Activated naive CD4-positive, alpha-beta T cell treated with anti-CD3 and anti-CD28 coated beads, Interleukin-2, amount 50 U/mL, for 72 hours (primary cell): Measurements from ENCODE around the gene BBS9. TPM values are rescaled to one million over a fixed set of nuclear protein-coding genes. Genes with fewer than 3 reads are reported as not detected.

Experiments
- ATAC-seq, 2 donors: fragments of 150-1000 bp; cut with Tn5 transposase; 2 replicates each; pipeline ENCODE4 v1.10.0; 2021; ENCODE audit warnings: mild to moderate bottlenecking in 2 of 2, moderate library complexity in 2 of 2
- DNase-seq, 2 donors: peaks; one replicate each; pipeline ENCODE4 v3.0.0; 2021 to 2022; ENCODE audit warnings: low spot score in 2 of 2
- H3K27ac Mint-ChIP-seq, 2 donors: one replicate each; pipeline ENCODE4 v1.8.0; 2022; ENCODE audit warnings: mild to moderate bottlenecking in 2 of 2, mixed read lengths in 2 of 2
- H3K36me3 Mint-ChIP-seq, 2 donors: one replicate each; pipeline ENCODE4 v1.8.0; 2022; ENCODE audit warnings: mixed read lengths in 2 of 2
- H3K9me3 Mint-ChIP-seq, 2 donors: one replicate each; pipeline ENCODE4 v1.8.0; 2022; ENCODE audit warnings: mixed read lengths in 2 of 2
- total RNA-seq, 2 donors: library from RNA; stranded (reverse); gene quantifications; one replicate each; pipeline ENCODE4 v1.2.3, GENCODE V29; 2022

Gene BBS9
- total RNA-seq, 2 donors from 2014 or later = 9.6 to 14.4 TPM

GRCh38 chr7:33537104-33537477, 407.7 kb downstream of the BBS9 start:
- DNase-seq (no peak), ATAC-seq (no peak)
- peaks cover 21 to 66% of the 10 kb centered on the region in 2 donors for H3K36me3 Mint-ChIP-seq
- H3K27ac Mint-ChIP-seq = no peak overlapping the region
- peaks cover 10 to 21% of the 10 kb centered on the region in 2 donors for H3K9me3 Mint-ChIP-seq

- H3K36me3 Mint-ChIP-seq = peaks cover 21 to 55% of the 10 kb centered on the region in 2 donors
- no peak for DNase-seq
- H3K27ac Mint-ChIP-seq = no peak overlapping the region
- H3K9me3 Mint-ChIP-seq = peaks cover 13 to 25% of the 10 kb centered on the region in 2 donors
- no peak for ATAC-seq
Measured at GRCh38 chr7:33539198-33539597, 409.8 kb downstream of the BBS9 start.

GRCh38 chr7:33539659-33540400, 410.5 kb downstream of the BBS9 start:
- H3K27ac Mint-ChIP-seq = no peak overlapping the region
- peaks cover 21 to 53% of the 10 kb centered on the region in 2 donors for H3K36me3 Mint-ChIP-seq
- DNase-seq (no peak), ATAC-seq (no peak)
- H3K9me3 Mint-ChIP-seq = peaks cover 15 to 27% of the 10 kb centered on the region in 2 donors

GRCh38 chr7:33547880-33548279, 418.5 kb downstream of the BBS9 start:
- ATAC-seq = no peak
- DNase-seq = no peak
- Mint-ChIP-seq H3K27ac (no peak overlapping the region), H3K36me3 (peaks cover 0 to 19% of the 10 kb centered on the region in 2 donors), H3K9me3 (peaks cover 6 to 14% of the 10 kb centered on the region in 2 donors)

- Mint-ChIP-seq H3K27ac (no peak overlapping the region), H3K36me3 (peaks cover 0 to 11% of the 10 kb centered on the region in 2 donors), H3K9me3 (peaks cover 0 to 9% of the 10 kb centered on the region in 2 donors)
- DNase-seq = no peak
- ATAC-seq = no peak
Measured at GRCh38 chr7:33550363-33550762, 421.0 kb downstream of the BBS9 start.

- no peak overlapping the region for H3K27ac Mint-ChIP-seq
- ATAC-seq (no peak), DNase-seq (no peak)
- peaks cover 0 to 9% of the 10 kb centered on the region in 2 donors for H3K9me3 Mint-ChIP-seq
- peaks cover 0 to 11% of the 10 kb centered on the region in 2 donors for H3K36me3 Mint-ChIP-seq
Measured at GRCh38 chr7:33550979-33551378, 421.6 kb downstream of the BBS9 start.

GRCh38 chr7:33554046-33554445, 424.7 kb downstream of the BBS9 start:
- Mint-ChIP-seq H3K36me3 (no peaks in the 10 kb centered on the region), H3K27ac (no peak overlapping the region)
- no peak for DNase-seq

GRCh38 chr7:33554576-33554975, 425.2 kb downstream of the BBS9 start:
- no peak for ATAC-seq
- Mint-ChIP-seq H3K9me3 (no peaks in the 10 kb centered on the region), H3K27ac (no peak overlapping the region), H3K36me3 (no peaks in the 10 kb centered on the region)
- no peak for DNase-seq

More at GRCh38 chr7:33554046-33554445, 424.7 kb downstream of the BBS9 start:
- no peak for ATAC-seq
- no peaks in the 10 kb centered on the region for H3K9me3 Mint-ChIP-seq

- Mint-ChIP-seq H3K27ac (no peak overlapping the region), H3K9me3 (no peaks in the 10 kb centered on the region), H3K36me3 (no peaks in the 10 kb centered on the region)
- ATAC-seq = no peak
- DNase-seq = no peak
Measured at GRCh38 chr7:33556472-33556871, 427.1 kb downstream of the BBS9 start.

- Mint-ChIP-seq H3K36me3 (no peaks in the 10 kb centered on the region), H3K9me3 (no peaks in the 10 kb centered on the region), H3K27ac (no peak overlapping the region)
- ATAC-seq = no peak
- DNase-seq = no peak
Measured at GRCh38 chr7:33558549-33559323, 429.4 kb downstream of the BBS9 start.

- H3K27ac Mint-ChIP-seq = no peak overlapping the region
- H3K36me3 Mint-ChIP-seq = no peaks in the 10 kb centered on the region
- ATAC-seq (no peak), DNase-seq (no peak)
- no peaks in the 10 kb centered on the region for H3K9me3 Mint-ChIP-seq
Measured at GRCh38 chr7:33559324-33559710, 430.0 kb downstream of the BBS9 start.

GRCh38 chr7:33562996-33563395, 433.6 kb downstream of the BBS9 start:
- Mint-ChIP-seq H3K9me3 (no peaks in the 10 kb centered on the region), H3K27ac (no peak overlapping the region), H3K36me3 (peaks cover 0 to 5% of the 10 kb centered on the region in 2 donors)
- DNase-seq (no peak), ATAC-seq (no peak)

- peaks cover 0 to 9% of the 10 kb centered on the region in 2 donors for H3K36me3 Mint-ChIP-seq
- no peaks in the 10 kb centered on the region for H3K9me3 Mint-ChIP-seq
- DNase-seq = no peak
- no peak overlapping the region for H3K27ac Mint-ChIP-seq
- no peak for ATAC-seq
Measured at GRCh38 chr7:33563651-33564050, 434.3 kb downstream of the BBS9 start.

- DNase-seq (no peak), ATAC-seq (no peak)
- peaks cover 0 to 10% of the 10 kb centered on the region in 2 donors for H3K9me3 Mint-ChIP-seq
- peaks cover 0 to 11% of the 10 kb centered on the region in 2 donors for H3K36me3 Mint-ChIP-seq
- no peak overlapping the region for H3K27ac Mint-ChIP-seq
Measured at GRCh38 chr7:33578166-33578565, 448.8 kb downstream of the BBS9 start.

GRCh38 chr7:33578881-33579672, 449.7 kb downstream of the BBS9 start:
- peaks cover 0 to 10% of the 10 kb centered on the region in 2 donors for H3K9me3 Mint-ChIP-seq
- no peak for ATAC-seq
- H3K27ac Mint-ChIP-seq = no peak overlapping the region
- no peak for DNase-seq
- peaks cover 0 to 8% of the 10 kb centered on the region in 2 donors for H3K36me3 Mint-ChIP-seq

GRCh38 chr7:33579673-33579960, 450.3 kb downstream of the BBS9 start:
- Mint-ChIP-seq H3K9me3 (peaks cover 0 to 10% of the 10 kb centered on the region in 2 donors), H3K27ac (no peak overlapping the region), H3K36me3 (peaks cover 0 to 8% of the 10 kb centered on the region in 2 donors)
- ATAC-seq (no peak), DNase-seq (no peak)

GRCh38 chr7:33581236-33581635, 451.9 kb downstream of the BBS9 start:
- peaks cover 0 to 4% of the 10 kb centered on the region in 2 donors for H3K9me3 Mint-ChIP-seq
- H3K36me3 Mint-ChIP-seq = peaks cover 0 to 1% of the 10 kb centered on the region in 2 donors
- no peak overlapping the region for H3K27ac Mint-ChIP-seq
- ATAC-seq = no peak
- no peak for DNase-seq
